CD4-positive, alpha-beta T cell treated with Interleukin-12 subunit alpha and Interleukin-12 subunit beta, for 1 hour (primary cell): ENCODE data around the gene IL1RAP.
A peak's percentile ranks its signal among the peaks of the same experiment; 100 is the strongest.

ENCODE experiments used
- DNase-seq: peaks from one replicate; pipeline ENCODE4 v3.0.0-alpha.2; 2020

IL1RAP gene

GRCh38 chr3:190616637-190617036, 102.8 kb downstream of the IL1RAP start:
- no peak for DNase-seq

DNA sequence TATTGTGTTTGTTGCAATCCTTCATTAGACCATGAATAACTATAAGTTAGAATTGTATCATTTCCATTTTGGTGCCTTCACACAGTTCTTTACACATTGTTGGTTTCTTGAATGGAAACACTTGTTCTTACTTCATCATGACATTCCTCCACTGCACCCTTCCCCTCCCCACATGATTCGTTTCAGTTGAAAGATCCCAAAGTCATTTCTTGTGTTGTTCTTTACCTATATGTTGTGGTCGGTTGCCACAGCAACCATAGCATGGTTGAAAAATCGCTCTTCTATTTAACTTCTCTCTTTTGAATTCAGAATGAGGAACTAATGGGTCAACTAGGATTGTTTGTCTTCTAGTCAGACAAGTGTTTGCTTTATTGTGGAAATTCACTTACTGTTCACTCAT, 103.3 kb downstream of the IL1RAP start:
- peak; percentile 26 for DNase-seq

- no peak for DNase-seq
These were observed 104.6 kb downstream of the IL1RAP start for GRCh38 chr3:190618330-190619030.

DNA sequence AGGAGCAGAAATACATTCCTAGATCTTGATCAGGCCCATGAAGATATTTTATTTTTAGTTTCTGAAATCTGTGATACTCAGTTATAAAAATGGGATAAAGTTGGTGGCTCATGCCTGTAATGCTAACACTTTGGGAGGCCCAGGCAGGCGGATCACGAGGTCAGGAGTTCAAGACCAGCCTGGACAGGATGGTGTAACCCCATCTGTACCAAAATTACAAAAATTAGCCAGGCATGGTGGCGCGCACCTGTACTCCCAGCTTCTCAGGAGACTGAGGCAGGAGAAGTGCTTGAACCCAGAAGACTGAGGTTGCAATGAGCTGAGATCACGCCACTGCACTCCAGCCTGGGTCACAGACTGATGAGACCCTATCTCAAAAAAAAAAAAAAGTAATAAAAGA, 105.5 kb downstream of the IL1RAP start:
- no peak for DNase-seq

- no peak for DNase-seq
These were observed 105.9 kb downstream of the IL1RAP start for GRCh38 chr3:190619761-190620160.

GRCh38 chr3:190620886-190621608, 107.2 kb downstream of the IL1RAP start:
- no peak for DNase-seq

- no peak for DNase-seq
These were observed 108.0 kb downstream of the IL1RAP start for GRCh38 chr3:190621927-190622326.

GRCh38 chr3:190624282-190624681, 110.4 kb downstream of the IL1RAP start:
- DNase-seq = no peak

- no peak for DNase-seq
These were observed 113.2 kb downstream of the IL1RAP start for GRCh38 chr3:190626951-190627620.

DNA sequence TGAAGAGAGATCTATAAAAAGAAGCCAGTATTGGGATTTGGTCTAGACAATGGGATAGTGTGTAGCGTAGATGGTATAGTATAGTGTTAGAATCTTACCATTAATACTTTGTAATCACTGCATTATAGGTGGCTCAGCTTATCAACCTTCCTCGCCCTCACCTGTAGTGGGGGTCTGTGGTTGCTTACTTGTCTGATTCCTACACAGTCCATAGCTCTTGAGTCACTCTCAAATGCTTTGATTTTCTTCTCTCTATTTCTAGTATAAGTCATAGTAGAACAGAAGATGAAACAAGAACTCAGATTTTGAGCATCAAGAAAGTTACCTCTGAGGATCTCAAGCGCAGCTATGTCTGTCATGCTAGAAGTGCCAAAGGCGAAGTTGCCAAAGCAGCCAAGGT, 115.2 kb downstream of the IL1RAP start:
- DNase-seq = no peak

GRCh38 chr3:190631295-190631694, 117.4 kb downstream of the IL1RAP start:
- DNase-seq = no peak

DNA sequence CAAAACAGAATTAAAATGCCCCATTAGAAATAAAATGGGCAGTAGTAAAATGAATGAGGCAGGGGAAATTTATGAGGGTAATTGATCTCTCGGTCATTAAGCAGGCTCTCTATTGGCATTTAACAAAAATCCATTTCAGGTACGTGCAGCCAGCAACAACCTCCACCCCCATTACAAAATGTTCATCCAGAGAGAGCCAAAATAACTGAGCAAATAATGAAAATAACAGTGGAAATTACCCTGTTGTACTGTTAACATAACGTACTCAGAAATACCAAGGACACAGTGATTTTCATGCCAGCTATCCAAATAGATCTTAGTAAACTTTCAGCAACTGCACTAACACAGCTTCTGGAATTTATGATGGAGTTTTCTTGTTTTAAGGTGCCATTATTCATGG, 127.7 kb downstream of the IL1RAP start:
- no peak for DNase-seq

GRCh38 chr3:190642016-190642415, 128.1 kb downstream of the IL1RAP start:
- DNase-seq = no peak

GRCh38 chr3:190644035-190644434, 130.2 kb downstream of the IL1RAP start:
- DNase-seq = no peak

DNA sequence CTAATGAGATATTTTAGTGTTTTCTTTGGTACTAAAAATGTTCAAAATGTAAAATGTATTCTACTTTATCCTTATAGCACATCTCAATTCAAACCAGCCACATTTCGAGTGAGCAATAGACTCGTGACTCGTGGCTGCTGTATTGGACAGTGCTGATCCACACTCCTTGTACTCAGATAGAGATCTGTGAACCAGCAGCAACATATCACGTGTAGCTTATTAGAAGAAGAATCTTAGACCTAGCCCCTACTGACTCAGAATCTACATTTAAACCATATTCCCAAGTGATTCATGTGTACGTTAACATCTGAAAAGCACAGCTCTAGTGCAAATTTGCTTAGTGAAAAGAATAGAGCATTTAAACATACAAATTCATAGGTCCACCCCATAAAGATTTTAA, 130.9 kb downstream of the IL1RAP start:
- no peak for DNase-seq

GRCh38 chr3:190645932-190646460, 132.1 kb downstream of the IL1RAP start:
- DNase-seq = no peak

DNA sequence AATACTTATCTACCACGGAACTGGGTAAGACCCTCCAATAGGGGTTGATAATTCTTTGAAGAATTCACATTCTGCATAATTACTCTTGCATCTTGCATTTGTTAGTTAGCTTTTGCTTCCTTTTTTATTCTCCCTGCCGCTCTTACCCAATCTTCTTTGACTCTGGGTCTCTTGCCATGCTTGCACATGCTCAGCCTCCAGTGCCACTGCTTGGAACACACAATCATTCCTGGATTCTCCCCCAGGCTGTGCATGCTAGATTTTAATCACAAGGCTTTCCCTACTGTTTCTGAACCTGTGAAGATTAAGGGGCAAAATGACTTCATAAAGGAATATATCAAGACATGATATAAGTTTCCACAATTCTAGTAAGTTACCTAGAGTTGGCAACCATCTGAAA, 133.1 kb downstream of the IL1RAP start:
- no peak for DNase-seq

DNA sequence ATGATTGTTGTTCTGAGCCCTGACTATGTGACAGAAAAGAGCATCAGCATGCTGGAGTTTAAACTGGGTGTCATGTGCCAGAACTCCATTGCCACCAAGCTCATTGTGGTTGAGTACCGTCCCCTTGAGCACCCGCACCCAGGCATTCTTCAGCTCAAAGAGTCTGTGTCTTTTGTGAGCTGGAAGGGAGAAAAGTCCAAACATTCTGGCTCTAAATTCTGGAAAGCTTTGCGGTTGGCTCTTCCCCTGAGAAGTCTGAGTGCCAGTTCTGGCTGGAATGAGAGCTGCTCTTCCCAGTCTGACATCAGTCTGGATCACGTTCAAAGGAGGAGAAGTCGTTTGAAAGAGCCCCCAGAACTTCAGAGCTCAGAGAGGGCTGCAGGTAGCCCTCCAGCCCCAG, 142.0 kb downstream of the IL1RAP start:
- DNase-seq = no peak

DNA sequence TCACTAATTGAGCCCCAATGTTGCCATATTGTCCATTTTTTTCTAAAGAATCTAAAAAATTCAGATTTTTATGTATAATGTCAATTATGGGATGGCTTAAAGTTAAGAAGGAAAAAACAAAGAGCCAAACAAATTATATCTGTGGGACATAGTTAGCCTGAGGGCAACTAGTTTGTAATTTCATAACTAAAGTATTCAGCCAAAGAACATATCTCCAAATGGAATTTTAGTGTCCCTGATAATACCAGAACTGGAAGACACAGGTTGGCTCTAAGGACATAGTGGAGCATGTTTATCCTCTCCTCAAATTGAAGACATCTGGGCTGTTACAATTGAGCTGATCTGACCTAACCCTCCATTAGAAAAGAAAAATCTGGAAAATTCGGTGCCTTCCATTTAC, 144.2 kb downstream of the IL1RAP start:
- DNase-seq = no peak

DNA sequence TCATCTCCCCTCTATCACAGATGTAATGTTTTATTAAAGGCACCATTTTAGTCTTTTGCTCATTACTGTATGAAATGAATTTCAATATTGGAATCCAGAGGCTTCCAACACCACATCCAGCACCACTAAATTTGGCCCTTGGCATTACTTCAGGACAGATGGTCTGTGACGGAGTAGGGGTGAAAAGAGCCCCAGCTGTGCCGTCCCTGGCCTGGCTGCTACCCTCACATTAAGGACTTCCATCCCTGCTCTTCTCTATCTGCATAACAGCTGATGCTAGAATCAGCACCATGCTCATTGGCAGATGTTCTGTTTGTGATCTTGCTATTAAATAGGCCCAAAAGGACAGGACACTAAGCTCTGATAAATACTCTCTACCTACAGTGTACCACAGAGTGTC, 152.9 kb downstream of the IL1RAP start:
- no peak for DNase-seq

DNA sequence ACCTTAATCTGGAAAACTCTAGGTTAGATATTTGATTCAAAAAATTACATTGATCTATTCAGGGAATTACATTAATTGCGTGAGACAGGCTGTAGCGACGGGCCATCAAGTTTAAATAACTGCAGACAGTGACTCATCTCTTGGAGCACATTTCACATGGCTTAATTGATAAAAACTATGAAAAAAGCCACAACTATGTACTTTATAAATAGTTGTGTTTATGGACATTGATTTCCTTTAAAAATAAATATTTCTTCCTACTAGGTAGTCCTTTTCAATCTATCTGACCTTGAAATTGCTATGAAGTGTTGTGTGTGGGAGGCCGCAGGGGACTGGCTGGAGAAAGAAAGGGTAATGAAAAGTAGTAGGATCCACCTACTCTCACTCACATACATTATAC, 157.8 kb downstream of the IL1RAP start:
- DNase-seq = no peak

- DNase-seq = no peak
These were observed 159.3 kb downstream of the IL1RAP start for GRCh38 chr3:190673148-190673547.

DNA sequence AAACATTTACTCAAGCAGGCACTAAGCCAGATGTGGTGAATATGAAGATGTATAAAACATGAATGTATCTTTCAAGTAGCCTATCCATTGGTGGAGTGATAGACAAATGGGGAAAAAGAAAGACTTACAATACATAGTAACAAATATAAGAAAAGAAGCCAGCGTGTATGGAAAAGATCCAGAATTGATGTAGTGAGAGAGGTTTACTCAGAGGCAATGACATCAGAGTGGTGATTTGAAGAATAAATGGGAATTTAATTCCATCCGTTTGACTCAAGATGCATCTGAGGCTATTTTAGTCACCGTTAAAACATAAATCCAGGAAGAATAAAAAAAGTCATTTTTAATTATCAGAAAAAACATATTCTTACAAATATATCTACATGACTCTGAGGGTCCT, 162.6 kb downstream of the IL1RAP start:
- DNase-seq = no peak

DNA sequence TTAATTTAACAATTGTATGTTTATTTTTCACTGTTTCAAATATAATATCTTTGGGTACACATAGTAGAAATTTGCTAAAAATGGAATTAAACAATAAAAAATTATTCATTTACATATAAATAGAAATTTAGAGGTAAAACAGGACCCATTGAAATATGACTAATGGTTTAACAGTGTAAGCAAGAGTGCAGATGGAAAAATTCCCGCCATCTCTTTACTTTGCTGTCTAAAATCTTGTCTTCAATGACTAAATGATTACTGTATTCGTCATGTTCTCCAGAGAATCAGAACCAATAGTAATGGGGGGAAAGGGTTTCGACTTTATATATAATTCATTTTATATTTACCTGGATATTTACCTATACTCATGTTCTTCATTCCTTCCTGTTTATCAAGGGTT, 163.1 kb downstream of the IL1RAP start:
- DNase-seq = no peak
